HG02588 (cell line): Measurements from ENCODE around the gene LRRTM2.
"Not testable (repeated sequence)": the region's sequence is repeated elsewhere in the genome, so short reads cannot be mapped to it uniquely, and the experiment has no call there.

Experiments used
- ATAC-seq: cut with Tn5 transposase; IDR thresholded peaks from one replicate; pipeline ENCODE4 v1.9.1; 2021; ENCODE audit warnings: mild to moderate bottlenecking, moderate library complexity; ENCODE audit not compliant: unreplicated experiment

The LRRTM2 gene

GRCh38 chr5:138841531-138841930 is 33.6 kb downstream of the LRRTM2 start:
- no peak for ATAC-seq

GRCh38 chr5:138840103-138840502 is 35.0 kb downstream of the LRRTM2 start:
- no peak for ATAC-seq

GRCh38 chr5:138837160-138837559 is 38.0 kb downstream of the LRRTM2 start:
- no peak for ATAC-seq

GRCh38 chr5:138834853-138835252 is 40.3 kb downstream of the LRRTM2 start:
- ATAC-seq, result not testable (repeated sequence)

- no peak for ATAC-seq
These were observed 41.2 kb downstream of the LRRTM2 start for GRCh38 chr5:138833726-138834480.

GRCh38 chr5:138833080-138833479 is 42.1 kb downstream of the LRRTM2 start:
- no peak for ATAC-seq

GRCh38 chr5:138832218-138832617 is 42.9 kb downstream of the LRRTM2 start:
- no peak for ATAC-seq

GRCh38 chr5:138831703-138832102 is 43.4 kb downstream of the LRRTM2 start:
- ATAC-seq, result no peak

- ATAC-seq, result no peak
These were observed 45.8 kb downstream of the LRRTM2 start for GRCh38 chr5:138829341-138829740.

- ATAC-seq, result no peak
These were observed 46.6 kb downstream of the LRRTM2 start for GRCh38 chr5:138828556-138828955.

- ATAC-seq, result no peak
These were observed 49.9 kb downstream of the LRRTM2 start for GRCh38 chr5:138824924-138825863.

GRCh38 chr5:138824516-138824915 is 50.6 kb downstream of the LRRTM2 start:
- no peak for ATAC-seq

- no peak for ATAC-seq
These were observed 54.4 kb downstream of the LRRTM2 start for GRCh38 chr5:138820695-138821094.

- no peak for ATAC-seq
These were observed 56.1 kb downstream of the LRRTM2 start for GRCh38 chr5:138819081-138819480.
